Hematopoietic multipotent progenitor cell treated with erythropoietin and hydrocortisone succinate and interleukin-3 and kit ligand, for 6 days (in vitro differentiated cells): ENCODE measurements around the gene TWIST1.

Source experiments
- DNase-seq: peaks from one replicate; pipeline ENCODE4 v3.0.0-alpha.2; 2015

TWIST1 gene

DNA sequence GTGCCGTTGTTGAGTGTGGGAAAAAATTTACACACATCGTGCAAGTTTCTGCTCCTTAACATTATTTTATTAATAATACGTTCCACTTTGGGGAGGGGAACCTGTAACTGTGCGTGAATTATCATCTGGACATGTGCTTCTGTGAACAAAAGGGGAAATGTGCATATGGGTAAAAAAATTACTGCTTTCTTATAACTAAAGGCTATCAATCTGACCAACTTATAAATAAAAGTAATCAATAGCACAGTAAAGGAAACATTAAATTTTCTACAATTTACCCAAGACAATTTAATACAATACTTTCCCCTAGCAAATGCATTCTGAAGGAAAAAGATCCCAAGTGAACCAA is 4.5 kb downstream of the TWIST1 start:
- no peak for DNase-seq

DNA sequence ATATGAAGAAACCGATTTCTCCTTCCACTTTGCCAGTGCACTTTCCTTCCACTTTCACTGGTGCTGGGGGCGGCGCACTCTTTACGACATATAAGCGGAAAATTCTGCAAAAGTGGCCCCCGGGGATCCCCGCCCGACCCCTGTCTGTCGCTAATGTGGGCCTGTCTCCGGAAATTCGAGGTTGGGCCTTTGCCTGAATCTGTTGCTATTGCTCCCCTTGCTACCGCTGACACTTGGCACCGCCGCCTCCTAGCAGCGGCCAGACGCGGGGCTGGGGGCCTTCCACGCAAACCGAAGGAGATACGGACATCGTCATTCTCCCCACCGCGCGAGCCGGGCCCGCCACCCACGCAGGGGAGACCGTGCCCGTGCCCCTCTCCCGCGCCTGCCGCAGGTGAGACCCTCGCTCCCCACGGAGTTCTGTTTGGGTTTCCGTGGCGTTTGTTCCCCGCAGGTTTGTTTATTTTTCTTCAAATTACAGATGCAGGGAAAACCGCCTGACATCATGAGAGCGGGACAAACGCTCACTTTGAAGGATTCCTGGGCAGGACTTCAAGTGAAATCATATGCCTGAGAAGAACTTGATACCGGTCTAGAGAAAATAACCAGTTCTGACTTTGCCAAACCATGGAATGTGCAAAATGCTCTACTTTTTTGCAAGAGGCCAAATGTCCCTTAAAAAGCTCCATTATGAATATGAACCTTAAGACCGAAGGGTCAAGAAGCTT is 5.0 kb downstream of the TWIST1 start:
- no peak for DNase-seq

DNA sequence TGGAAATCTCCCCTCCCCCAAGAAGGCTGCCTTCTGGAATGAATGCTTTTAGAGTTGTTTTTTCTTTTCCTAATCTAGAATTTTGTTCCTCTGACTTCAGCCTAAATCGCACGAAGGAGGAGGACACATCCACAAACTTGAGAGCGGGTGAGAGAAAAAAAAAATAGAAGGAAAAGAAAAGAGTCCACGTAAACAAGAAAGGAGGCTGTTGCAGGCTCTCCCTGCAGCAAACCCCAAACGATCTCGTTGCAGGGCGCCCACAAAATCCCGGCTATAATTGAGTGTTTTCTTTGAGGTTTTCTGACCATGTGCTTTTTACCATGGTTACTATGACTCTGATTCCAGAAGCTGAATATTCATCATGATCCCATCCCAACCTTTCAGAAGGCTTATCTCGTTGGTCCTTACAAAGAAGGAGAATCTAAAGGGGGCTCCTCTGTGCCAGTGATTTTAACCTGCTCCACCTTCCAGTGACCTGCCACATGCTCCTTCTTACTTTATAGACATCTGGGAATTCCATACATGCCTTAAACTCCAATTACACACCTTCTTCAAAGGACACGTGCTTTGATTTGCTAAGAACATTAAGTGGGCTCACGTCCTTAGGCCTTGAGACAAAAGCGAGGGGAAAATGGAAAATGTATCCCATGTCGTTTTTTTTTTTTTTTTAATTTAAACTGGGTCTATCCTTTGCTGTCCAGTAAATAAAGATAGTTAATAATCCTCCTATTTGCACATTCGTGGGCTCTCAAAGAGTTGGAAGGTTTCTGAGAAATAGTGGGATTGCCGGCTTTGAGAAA is 5.8 kb downstream of the TWIST1 start:
- no peak for DNase-seq

DNA sequence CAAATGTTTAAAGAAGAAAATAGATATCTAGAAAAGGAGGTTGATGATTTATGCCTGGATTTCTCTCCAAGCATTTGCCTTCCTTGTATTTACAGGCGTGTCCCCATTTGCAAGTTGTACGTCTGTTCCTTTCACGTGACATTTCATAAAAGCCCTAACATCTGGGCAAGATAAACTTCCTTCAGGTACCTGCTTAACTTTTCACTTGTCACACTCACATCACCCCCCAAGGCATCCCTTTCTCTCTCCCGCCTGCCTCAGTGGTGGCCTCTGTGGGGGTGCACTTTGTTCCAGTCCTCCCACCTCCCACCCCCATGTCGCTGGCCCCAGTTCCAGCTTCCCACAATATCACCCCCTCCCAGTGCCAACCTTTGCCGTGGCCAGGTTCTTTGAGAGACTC is 6.7 kb downstream of the TWIST1 start:
- DNase-seq, result no peak

DNA sequence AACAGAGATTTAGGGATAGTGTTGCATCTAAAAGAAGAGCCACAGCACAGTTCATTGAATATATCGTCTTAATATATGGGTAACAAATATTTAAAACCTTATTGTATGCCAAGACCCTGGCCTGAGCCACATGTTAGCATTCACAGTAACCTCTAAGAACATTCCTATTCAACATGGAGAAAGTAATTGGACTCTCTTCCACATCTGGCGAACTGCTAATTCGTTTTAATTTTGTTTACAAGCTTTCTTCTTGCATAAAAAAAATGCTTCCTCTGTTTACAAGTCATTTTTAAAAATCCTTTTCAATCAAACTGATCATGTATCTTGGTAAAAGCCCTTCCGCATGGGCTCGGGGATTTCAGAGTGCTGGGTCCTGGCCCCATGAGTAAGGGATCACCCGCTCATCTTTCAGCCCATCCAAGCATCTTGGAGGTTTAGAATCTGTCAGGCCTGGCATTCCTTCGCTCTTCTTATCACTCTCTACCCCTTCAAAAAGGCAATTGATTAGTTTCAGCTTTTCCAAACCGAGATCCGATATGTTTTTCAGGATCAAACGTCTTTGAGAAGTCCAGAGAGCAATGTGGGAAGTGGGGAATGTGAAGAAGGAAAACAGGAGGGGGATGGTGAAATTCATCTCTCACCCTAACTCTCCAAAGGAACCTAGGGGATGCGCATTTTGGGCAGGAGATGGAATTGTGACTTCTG is 7.3 kb downstream of the TWIST1 start:
- no peak for DNase-seq

DNA sequence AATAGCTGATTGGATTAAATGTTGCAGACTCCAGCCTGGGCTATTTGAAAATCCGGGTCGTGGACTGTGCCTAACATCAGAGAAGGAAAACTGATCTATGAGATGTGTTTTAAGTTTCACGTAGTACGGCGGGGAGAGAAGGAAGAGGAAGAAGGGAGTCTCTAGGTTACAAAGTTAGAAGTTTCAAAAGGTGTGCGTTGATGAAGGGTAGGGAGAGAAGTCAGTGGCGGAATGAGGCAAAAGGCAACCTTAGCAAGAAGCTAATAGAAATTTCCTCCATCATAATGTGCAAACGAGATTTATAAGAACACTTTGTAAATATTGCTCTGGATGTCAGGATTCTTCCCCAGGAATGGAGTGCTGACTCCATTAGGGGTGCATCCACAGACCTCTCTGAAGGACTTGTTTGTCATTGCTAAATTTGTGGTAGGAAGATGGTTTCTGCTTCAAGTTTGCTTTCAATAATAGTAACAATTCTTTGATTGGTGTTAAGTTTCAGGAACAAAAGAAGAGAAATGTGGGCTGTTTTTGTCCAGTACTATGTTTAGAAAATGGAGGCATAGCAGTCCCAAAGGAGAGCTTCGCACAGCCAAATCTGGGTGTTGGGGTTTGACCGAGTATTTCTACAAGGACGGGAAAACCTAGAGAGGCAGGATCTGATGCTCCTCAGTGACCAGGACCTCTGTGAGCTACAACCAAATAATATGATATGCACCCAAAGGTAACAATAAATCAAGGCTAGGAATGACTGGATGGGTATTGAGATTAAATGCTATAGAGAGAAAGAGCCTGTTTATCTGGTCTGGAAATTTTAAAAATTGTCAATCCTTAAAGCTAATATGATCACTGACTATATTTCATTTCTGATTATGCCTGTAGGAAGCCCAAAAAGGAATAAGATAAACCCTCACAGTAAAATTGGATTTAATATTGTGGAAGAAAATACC is 8.2 kb downstream of the TWIST1 start:
- no peak for DNase-seq

DNA sequence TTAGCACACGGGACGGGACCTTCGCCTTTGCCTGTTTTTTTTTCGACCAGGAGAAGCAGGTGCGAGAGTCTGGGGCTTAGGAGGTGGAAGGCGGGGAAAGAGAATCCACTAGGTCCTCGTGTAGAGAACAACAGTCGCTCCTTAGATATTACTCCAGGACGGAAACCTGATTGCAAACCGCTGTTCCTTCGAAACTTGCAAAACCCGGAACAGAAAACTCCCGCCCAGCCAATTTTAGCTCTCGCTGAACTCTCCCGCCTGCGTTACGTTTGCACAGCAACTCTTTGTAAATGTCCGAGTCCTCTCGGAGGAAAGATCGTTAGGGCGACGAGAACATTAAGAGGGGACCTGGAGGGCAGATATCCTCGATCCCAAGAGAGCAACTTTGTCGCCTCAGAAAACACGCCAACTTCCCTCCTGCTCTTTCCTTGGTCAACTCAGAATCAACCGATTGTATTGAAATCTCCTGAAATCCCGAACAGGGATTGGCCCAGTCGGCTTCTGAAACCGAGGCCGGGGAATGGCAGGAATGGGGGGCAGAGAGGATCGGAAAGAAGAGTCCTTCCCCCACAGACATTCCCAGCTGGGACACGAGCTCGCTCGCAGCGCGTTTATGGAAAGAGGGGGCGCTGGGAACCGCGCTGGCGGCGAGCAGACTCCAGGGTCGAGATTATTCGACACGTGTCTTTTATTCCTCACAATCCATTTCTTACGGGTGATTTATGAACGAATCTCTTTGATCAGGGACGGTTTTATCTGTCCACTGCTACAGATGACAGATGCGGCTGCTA is 9.9 kb downstream of the TWIST1 start:
- peak; percentile 27 for DNase-seq

DNA sequence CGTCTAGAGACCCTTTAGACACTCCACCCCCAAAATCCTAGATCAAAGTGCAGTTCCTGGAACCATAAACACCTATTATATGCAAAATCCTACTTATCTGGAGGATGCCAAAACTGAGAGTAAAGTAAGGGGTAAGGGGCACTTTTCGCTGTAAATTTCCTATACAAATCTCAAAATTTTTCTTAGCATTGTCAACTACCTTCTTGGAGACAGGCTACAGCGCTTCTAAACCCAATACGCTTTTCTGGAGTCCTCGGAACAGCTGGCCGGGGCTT is 10.4 kb downstream of the TWIST1 start:
- no peak for DNase-seq

DNA sequence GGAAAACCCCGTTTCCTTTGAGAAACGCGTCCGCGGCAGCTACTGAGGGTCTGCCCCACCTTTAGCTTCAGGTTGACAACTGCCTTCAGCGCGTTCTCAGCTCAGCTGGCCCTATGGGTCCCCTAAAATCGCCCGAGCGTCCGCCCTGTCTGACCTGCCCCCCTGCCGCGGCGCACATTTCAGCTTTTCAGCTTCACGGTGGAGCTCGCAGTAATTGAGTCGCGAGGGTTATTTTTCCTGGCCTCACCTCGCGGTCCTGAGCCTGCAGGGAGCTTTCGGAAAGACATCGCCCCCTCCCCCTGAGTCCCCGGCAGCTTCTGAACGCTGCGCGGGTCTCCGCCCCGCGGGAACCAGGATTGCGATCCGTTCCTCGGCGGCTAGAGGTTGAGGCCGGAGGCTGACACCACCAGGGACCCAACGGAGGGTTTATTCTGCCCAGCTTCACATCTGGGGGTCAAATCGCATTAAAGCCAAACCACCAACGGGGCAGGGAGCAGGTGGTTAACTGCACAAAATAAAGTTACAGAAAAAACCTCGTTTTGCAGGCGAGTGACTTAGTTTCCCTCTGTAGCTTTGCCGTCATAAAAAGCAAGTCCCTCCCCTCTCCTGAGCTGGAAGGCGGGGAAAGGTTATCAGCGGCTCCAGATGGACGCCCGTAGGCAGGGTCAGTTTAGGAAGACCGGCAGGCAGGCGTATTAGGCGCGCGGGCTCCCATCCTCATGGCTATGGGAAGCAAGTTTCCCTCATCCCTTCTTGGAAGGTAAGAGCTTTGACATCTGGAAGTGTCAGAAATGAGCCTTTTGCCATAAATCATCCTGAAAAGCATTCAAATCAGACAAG is 11.0 kb downstream of the TWIST1 start:
- DNase-seq, result no peak

DNA sequence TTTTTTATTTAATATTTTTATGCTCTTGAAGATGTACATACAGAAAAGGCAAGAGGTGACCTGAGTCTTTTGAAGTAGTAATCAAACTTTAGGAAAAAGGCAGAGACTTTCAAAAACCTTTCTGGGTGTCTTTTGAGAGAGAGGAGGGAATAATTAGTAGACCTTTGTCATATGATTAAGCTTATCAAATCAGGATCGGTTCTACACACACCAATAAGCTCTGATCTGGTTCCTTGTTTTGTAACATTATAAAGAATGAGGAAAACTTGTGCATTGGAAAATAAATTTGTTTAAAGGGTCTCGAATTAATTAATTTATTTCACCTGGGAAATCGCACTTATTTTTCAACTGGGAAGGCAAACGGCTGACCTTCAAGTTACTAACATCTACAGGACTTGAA is 11.9 kb downstream of the TWIST1 start:
- DNase-seq, result no peak

DNA sequence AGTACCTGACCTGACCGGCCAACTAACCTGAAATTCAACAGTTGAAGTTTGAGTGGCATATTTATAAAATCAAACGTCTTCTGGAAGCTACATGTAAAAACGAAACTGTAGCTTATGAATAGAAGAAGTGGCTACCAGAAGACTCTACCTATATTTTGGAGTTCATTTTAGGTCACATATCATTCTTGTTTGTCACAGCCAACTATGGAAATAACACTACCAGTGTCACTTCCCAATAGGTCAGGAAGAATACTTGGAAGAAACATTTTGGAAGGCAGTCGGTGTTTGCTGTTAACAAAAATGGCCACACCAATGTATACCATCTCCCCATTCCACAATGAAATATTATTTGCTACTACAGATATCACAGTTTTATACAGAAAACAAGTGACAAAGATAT is 12.6 kb downstream of the TWIST1 start:
- no peak for DNase-seq

DNA sequence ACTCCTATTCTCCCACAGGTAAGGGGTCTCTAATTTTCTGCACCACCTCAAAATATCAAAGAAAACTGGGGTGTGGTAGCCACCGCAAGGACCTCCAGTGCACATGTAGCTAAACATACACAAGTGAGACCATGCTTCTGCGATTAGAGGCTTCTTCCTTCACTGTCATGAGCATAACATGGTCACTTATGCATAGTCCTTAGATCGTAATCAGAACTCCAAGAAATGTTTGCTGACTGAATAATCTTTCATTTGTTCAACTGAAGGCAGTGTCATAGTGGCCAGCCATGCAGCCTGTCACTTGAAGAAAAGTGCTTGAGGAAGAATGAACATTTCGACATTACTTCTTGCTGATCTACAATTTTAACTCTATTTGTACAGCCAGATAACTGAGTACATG is 14.6 kb downstream of the TWIST1 start:
- DNase-seq, result no peak

DNA sequence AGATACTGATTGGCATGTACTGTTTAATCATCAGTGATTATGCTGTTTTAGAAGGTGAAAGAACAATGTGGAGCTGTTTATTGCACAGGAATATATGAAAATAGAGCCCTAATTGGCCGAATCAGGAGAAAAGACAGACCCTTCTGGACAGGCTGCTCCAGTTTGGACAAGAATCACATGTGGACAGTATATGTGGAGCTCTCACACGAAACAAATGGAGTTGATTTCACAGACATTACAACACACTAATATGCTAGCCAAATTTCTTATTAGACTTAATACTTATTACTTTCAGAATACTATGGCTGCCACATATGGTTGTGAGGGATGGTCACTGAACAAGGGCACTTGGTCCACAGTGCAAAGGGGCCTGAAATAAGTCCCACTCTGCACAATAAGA is 15.5 kb downstream of the TWIST1 start:
- no peak for DNase-seq

DNA sequence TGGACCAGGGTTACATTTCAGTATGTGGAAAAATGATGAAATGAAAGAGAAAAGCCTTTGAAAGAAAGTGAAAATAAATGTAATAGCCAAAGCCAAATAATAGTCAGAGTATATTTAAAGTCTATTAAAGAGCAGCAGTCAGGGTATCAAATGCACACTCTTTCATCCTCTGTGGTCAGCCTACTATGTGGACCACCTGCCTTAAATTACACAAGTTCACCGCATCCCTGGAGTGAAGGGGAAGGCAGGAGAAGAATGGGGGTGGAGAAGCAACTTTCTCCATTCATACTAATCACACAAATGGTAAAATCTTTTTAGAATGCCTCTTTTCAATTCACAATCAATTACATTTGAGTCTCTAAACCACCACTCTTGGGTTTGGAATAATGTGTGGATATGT is 16.0 kb downstream of the TWIST1 start:
- DNase-seq, result no peak

DNA sequence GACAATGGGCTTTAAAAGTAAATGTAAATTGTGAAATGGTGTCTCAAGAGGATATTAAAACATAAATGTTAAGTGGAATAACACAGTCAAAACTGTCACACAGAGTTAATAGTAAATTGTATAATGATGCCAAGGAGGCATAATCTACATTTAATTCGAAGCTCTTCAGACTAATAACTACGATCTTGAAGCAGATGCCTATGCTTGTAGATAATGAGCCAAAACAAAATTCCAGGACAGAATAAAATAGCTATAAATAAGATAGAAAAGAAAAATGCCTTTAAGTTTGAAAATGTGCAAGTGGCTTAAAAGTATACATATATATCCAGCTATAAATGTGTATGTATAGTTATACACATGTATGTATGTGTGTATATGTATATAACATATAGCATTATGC is 17.5 kb downstream of the TWIST1 start:
- no peak for DNase-seq

DNA sequence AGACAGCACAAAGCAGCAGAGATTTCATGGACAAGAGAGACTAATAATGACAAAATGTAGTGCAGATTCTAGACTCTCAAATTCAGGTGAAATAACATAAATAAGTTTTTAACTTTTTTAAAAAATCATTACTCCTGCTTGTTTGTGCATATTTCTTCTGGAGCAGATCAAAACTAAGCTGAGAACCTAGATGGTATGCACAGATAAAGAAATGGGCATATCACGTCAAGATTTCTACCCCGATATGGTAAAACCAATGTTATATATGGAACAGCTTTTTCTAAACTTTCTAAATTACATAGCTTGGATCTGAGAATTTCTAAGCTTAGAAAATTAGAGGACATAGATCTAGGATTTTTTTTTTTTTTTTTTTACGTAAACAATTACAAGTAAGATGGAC is 18.2 kb downstream of the TWIST1 start:
- no peak for DNase-seq

DNA sequence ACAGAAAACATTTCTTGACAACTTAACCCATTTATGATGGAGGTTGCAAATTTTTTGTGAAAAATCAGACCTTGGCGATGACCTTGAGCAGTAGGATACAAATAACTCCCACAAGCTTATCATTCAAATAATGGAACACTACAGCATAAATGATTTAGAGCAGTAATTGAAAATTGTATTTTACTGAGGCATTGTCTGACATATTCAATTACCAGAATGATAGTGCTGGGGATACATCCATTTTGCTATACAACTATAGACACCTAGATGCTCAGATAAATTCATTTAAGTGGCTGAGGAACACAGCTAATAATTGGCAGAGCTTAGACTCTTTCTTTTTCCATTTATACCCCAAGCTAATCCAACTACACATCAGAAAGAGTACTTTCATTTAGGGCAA is 18.9 kb downstream of the TWIST1 start:
- DNase-seq, result no peak

DNA sequence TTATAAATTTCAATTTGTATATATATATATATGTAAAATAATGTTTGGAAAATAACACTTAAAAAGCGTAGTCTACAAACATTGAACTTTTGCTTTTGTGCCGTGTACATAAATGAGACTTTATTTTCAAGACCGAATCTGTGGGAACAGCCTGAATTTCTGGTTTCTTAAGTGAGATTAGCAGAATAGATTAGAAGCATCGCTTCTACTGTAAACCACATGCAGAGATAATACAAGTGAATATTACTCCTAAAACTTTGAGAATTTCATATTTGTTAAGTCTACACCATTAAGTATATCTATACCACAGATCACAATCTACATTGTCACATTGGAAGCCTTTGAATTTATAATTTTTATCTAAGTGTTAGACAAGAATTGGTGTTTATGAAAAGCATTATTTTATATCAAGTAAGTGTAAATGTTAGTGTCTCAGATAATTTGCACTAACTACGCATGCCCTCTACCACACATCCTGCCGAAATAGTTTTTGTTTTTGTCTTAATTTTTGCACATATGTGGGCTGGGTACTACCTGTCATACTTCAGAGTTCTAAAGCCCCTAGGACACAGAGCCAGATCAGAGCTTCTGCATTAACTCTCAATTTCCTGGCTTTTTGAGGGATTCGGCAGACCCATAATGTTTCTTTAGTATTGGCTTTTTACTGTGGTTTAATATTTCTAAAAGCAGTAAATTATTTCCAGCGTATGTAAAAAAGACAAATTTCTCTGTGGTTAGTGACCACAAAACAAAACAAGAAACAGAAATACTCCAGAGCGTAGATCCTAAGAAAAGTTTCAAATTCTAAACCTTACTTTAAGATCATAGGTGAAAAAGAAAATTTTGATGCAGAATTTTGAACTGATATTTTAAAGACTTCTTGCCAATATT is 20.0 kb downstream of the TWIST1 start:
- no peak for DNase-seq

DNA sequence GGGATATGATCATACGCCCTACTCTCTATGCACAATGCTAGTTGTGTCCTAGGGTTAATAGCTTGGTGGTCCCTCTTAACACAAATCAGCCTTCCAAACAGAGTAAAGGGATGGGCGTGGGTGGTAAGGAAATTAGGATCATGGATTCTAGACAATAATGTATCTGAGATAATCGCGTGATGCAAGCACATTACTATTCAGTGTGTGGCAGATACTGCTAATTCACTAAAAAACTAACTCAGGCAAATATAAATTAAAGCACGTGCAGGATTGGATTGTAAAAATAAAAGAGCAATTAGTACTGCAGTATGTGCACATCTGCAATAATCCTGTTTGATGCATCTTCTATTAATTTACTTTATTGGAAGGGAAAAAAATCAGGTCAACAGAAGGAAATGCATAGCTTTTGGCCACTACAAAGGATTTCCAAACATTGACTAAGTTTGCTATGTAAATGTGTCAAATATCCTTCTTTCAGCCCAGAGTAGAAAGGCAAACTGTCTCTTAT is 22.0 kb downstream of the TWIST1 start:
- DNase-seq, result no peak
